D721Med (cell line): ENCODE measurements around the gene ANKRD42.

Experiments used
- DNase-seq: peaks from one replicate; pipeline ENCODE4 v3.0.0; 2011; ENCODE audit warnings: low spot score; ENCODE audit not compliant: insufficient read length
- FAIRE-seq: peaks from 2 replicates; lab custom pipeline; 2011; peaks lifted over from hg19 to GRCh38; lab: Jason Lieb, UNC
- TF ChIP-seq, protein P1 (sequence below): IDR thresholded peaks from 2 replicates; pipeline ENCODE4 v1.5.1; 2012; ENCODE audit warnings: mild to moderate bottlenecking, control low read depth; ENCODE audit not compliant: insufficient read depth; ENCODE audit errors: missing control alignments

The ANKRD42 gene

DNA sequence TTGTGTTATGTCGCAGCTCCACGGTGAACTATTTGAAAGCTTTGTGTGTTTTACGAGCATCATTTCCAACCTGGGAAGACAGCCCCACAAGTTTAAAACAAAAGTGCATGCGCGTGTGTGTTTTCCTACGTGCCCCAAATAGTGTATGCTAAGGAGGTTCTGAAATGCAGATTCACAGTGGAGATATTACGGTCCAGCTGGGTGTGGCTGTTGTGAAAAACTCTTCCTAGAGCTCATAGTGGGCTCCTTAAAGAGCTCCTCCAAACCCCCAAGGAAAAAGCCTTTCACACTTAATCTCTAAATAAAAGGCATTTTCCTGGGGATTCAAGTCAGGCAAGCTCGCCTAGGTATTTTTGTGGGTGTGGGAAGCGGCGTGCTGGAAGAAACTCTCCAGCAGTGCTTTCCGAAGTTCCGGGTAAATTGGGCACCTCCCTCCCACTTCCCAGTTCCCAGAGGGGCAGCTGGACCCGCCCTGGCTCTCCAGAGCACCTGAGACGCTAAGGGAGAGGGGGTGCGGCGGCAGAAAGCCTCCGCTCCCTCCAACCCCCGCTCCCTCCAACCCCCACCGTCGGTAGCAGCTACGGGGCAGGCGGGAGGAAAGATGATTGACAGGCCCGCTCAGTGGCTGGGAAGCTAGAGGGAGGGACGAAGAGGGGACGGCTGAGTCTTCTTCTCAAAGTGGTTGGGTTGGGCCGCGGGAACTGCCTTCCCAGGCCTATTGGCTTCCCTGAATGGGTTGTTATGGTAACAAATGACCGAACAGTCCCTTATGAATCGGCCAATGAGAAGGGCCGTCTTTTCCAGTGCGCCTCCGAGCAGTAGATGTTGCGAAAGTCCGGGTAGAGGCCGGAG is 37.1 kb upstream of the ANKRD42 start:
- TF ChIP-seq, protein P1, sequence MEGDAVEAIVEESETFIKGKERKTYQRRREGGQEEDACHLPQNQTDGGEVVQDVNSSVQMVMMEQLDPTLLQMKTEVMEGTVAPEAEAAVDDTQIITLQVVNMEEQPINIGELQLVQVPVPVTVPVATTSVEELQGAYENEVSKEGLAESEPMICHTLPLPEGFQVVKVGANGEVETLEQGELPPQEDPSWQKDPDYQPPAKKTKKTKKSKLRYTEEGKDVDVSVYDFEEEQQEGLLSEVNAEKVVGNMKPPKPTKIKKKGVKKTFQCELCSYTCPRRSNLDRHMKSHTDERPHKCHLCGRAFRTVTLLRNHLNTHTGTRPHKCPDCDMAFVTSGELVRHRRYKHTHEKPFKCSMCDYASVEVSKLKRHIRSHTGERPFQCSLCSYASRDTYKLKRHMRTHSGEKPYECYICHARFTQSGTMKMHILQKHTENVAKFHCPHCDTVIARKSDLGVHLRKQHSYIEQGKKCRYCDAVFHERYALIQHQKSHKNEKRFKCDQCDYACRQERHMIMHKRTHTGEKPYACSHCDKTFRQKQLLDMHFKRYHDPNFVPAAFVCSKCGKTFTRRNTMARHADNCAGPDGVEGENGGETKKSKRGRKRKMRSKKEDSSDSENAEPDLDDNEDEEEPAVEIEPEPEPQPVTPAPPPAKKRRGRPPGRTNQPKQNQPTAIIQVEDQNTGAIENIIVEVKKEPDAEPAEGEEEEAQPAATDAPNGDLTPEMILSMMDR = no peak
- no peak for FAIRE-seq

DNA sequence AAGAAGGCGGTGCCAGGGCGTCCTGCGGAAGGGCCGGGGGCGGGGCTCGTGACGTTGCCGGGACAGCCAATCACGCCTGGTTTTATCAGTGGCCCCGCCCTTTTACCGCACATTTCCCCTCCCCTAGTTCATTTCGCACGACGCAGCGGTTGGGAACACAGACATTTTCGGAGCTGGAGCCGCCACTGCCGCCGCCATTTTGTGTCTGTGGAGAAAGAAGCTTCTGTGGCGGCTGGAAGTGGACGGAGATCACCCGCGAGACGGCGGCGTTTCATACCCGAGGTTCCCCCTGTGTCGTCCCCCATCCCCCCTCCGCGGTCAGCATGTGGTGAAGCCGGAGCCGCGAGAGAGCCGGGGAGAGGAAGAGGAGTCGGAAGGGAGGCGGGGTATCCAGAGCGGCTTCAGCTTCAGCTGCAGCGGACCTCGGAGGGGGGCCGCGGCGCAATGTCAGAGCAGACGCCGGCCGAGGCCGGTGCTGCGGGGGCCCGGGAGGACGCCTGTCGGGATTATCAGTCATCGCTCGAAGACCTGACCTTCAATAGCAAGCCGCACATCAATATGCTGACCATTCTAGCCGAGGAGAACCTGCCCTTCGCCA is 36.4 kb upstream of the ANKRD42 start, which contains the start of gene PCF11:
Gene PCF11, plus strand, starts transcription at position 136 of the 598 bp plus-strand sequence. Its CDS starts 309 bp downstream, at position 445.
- no peak for DNase-seq
- FAIRE-seq = no peak
- TF ChIP-seq, protein P1 = no peak

More for the DNA sequence above, 37.1 kb upstream of the ANKRD42 start:
- peak; percentile 66 for DNase-seq

DNA sequence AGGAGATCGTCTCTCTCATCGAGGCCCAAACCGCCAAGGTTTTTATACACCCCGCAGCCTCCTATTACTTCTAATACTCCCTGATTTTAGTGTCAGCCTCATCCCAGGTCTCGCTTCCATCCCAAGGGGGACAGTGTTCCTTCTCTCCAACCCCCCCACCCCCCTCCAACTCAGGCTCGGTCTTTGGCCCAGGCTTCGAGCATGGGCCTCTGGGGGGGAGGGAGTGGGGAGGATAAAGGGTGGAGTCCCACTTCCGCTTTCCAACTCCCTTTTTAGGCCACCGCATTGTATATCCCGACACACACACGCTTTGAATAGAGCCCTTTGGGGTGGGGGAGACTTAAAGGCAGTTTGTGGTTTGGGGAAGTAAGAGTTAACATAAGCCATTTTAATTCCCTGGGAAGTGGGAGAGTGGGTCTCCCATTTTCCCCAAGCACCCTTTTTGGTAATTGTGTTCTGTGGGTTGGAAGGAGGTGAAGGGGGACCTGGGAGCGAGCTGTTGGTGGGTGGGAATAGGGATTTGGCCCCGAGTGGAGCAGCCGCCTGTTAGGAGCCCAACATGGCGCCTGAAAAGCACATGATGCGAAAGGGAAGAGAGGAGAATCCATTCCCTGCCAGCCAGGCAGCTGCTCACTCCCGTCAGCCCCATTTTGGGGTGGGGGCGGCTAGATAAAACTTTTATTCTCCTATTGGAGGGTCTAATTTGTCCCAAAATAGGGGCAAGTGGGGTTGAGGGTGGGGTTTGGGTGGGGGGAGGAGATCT is 35.7 kb upstream of the ANKRD42 start:
- DNase-seq = no peak
- FAIRE-seq = no peak
- TF ChIP-seq, protein P1 = no peak

DNA sequence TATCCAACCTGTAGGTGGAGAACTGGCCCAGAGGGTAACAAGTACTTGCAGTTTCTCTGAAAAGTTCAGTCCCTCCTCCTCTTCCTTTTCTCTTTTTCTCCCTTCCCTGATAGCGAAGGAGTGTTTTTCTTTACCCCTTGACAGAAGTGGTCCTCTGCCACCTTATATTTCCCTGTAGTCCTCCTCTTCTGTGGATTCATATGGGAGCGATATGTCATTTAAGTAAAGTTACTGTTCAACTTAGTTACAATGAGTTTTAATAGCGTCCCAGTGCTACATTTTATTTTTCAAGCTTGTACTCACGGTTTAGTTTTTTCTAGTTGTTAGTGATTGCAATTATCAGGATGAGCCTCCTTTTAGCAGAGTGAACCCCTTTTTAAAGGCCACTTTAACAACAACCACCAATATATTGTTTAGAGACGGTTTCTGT is 35.1 kb upstream of the ANKRD42 start:
- DNase-seq (no peak), FAIRE-seq (no peak)

DNA sequence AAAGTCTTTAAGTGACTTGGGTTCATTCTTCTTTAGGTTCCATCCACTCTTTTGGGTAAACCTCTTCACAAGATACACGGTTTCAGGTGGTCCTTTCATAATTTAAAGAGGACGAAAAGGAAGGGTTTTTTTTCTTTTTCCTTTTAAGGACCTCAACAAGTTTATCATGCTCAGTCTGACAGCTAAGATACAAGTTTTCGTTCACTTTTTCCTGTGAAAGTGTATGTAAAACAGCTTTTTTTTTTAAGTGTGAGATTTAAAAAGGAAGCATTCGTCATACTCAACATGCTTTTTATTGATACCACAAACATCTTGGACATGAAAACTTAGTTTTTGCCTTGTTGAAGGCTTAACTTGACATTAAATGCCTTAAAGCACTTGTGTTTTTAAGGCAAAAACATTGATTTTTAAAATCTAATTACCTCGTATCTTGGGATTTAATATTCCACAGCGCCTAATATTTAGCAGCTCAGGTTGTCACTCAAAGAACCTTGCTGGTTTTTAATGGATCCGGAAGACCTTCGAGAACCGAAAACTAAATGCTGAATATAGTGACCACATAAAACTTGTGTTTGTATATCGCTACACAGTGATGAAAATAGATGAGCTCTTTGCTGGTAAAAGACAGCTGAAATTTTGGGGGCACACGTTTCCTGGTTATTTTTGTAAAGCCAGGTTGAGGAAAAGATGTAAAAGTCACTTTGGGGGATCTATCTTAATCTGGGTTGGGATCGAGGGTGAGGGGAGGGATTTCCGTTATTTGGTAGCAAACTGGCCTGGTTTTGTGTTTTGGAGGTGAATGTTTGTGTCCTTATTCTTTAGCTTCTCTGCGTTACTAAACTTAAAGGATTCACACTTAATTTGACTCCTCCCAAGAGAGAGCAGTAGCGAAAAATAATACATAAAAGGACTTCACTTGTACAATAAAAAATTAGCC is 34.3 kb upstream of the ANKRD42 start:
- TF ChIP-seq, protein P1 = no peak
- DNase-seq = no peak
- FAIRE-seq = no peak

More for the DNA sequence above, 35.1 kb upstream of the ANKRD42 start:
- TF ChIP-seq, protein P1 = no peak
